Liver (tissue), 9 donors: ENCODE results near the gene OR5T1. TPM values are rescaled to one million over a fixed set of nuclear protein-coding genes. Genes with fewer than 3 reads are reported as not detected.

ENCODE experiments used
- DNase-seq: peaks from one replicate; pipeline ENCODE4 v3.0.0-alpha.2; 2017; ENCODE audit warnings: low spot score
- H3K27ac ChIP-seq, 2 donors: one replicate each; pipeline ENCODE4 v1.7.0; 2013; ENCODE audit warnings: inconsistent platforms in 2 of 2, low read length in 2 of 2, control low read depth in 1 of 2, low read depth in 1 of 2, mild to moderate bottlenecking in 1 of 2
- H3K27me3 ChIP-seq, 4 donors: one replicate each; pipeline versions ENCODE4 v1.6.1 to v1.7.0; 2013; ENCODE audit warnings: low read length in 3 of 4, inconsistent platforms in 1 of 4, mild to moderate bottlenecking in 1 of 4, moderate library complexity in 1 of 4; ENCODE audit not compliant: control insufficient read depth in 4 of 4, insufficient read depth in 4 of 4
- H3K36me3 ChIP-seq, 4 donors: one replicate each; pipeline versions ENCODE4 v1.6.1 to v1.7.0; 2013; ENCODE audit warnings: low read length in 3 of 4, mild to moderate bottlenecking in 3 of 4, low read depth in 1 of 4, moderate library complexity in 1 of 4; ENCODE audit not compliant: control insufficient read depth in 4 of 4, insufficient read depth in 3 of 4
- H3K4me1 ChIP-seq, 4 donors: one replicate each; pipeline versions ENCODE4 v1.6.1 to v1.7.0; 2013; ENCODE audit warnings: low read length in 3 of 4, mild to moderate bottlenecking in 3 of 4, moderate library complexity in 1 of 4; ENCODE audit not compliant: control insufficient read depth in 4 of 4, insufficient read depth in 4 of 4
- H3K4me3 ChIP-seq, 3 donors: one replicate each; pipeline versions ENCODE4 v1.6.1 to v1.7.0; 2013; ENCODE audit warnings: low read length in 3 of 3, control low read depth in 1 of 3, low read depth in 1 of 3, mild to moderate bottlenecking in 1 of 3
- H3K9ac ChIP-seq, 2 donors: one replicate each; pipeline ENCODE4 v1.7.0; 2013; ENCODE audit warnings: low read length in 2 of 2, mild to moderate bottlenecking in 2 of 2, moderate library complexity in 2 of 2, control low read depth in 1 of 2, low read depth in 1 of 2
- H3K9me3 ChIP-seq, 4 donors: one replicate each; pipeline versions ENCODE4 v1.6.1 to v1.7.0; 2013; ENCODE audit warnings: low read length in 3 of 4; ENCODE audit not compliant: control insufficient read depth in 4 of 4
- ATF3 ChIP-seq: IDR thresholded peaks from 2 replicates; pipeline ENCODE4 v1.6.1; 2016; ENCODE audit warnings: antibody characterized with exemption
- CTCF ChIP-seq: fragments of 150-350 bp; IDR thresholded peaks from 2 replicates; pipeline ENCODE4 v1.5.1; 2017; ENCODE audit warnings: improper control_type of control experiment, low read depth, low read length; ENCODE audit not compliant: missing input control
- EGR1 ChIP-seq, 2 donors: IDR thresholded peaks; 2 replicates each; pipeline ENCODE4 v1.6.1; 2016 to 2018; ENCODE audit warnings: antibody characterized with exemption in 2 of 2, low read depth in 2 of 2
- FOXA1 ChIP-seq: IDR thresholded peaks from 2 replicates; pipeline ENCODE4 v1.6.1; 2016; ENCODE audit warnings: antibody characterized with exemption
- FOXA2 ChIP-seq: IDR thresholded peaks from 2 replicates; pipeline ENCODE4 v1.6.1; 2016; ENCODE audit warnings: antibody characterized with exemption
- HNF4G ChIP-seq: IDR thresholded peaks from 2 replicates; pipeline ENCODE4 v1.6.1; 2016; ENCODE audit warnings: antibody characterized with exemption
- JUND ChIP-seq, 2 donors: IDR thresholded peaks; 2 replicates each; pipeline ENCODE4 v1.6.1; 2016; ENCODE audit warnings: antibody characterized with exemption in 2 of 2
- MAX ChIP-seq: IDR thresholded peaks from 2 replicates; pipeline ENCODE4 v1.6.1; 2016; ENCODE audit warnings: antibody characterized with exemption
- NR2F2 ChIP-seq: IDR thresholded peaks from 2 replicates; pipeline ENCODE4 v1.6.1; 2016; ENCODE audit warnings: antibody characterized with exemption
- RAD21 ChIP-seq, 2 donors: IDR thresholded peaks; 2 replicates each; pipeline ENCODE4 v1.6.1; 2016; ENCODE audit warnings: antibody characterized with exemption in 2 of 2, mild to moderate bottlenecking in 2 of 2
- REST ChIP-seq: IDR thresholded peaks from 2 replicates; pipeline ENCODE4 v1.6.1; 2016; ENCODE audit warnings: antibody characterized with exemption, mild to moderate bottlenecking
- RXRA ChIP-seq, 2 donors: IDR thresholded peaks; 2 replicates each; pipeline ENCODE4 v1.6.1; 2017 to 2018; ENCODE audit warnings: antibody characterized with exemption in 2 of 2, mild to moderate bottlenecking in 1 of 2
- YY1 ChIP-seq: IDR thresholded peaks from 2 replicates; pipeline ENCODE4 v1.6.1; 2016; ENCODE audit warnings: antibody characterized with exemption, mild to moderate bottlenecking
- ZBTB33 ChIP-seq: IDR thresholded peaks from 2 replicates; pipeline ENCODE4 v1.6.1; 2016; ENCODE audit warnings: antibody characterized with exemption
- WGBS: extraction: QIAGEN DNeasy Blood & Tissue Kit; methylation state at CpG from one replicate; pipeline ENCODE4 v1.1.7; 2013; 5-methylcytosine and 5-hydroxymethylcytosine counted together
- polyA plus RNA-seq, 2 donors: library from polyadenylated mRNA; stranded (reverse) in 1 of 2; unstranded in 1 of 2; fragments of 200-250 nt in 1 of 2; fragments of >200 nt in 1 of 2; fragmentation: Nextera tagmentation in 1 of 2; extraction: Ambion mirVana in 1 of 2; gene quantifications; one replicate each; pipeline versions ENCODE4 v1.2.1 to v1.2.3, GENCODE V29; 2013 to 2015
- total RNA-seq, 2 donors: library from RNA; depleted of rRNA; stranded (reverse); fragments of >200 nt; gene quantifications; one replicate each; pipeline ENCODE4 v1.2.3, GENCODE V29; 2014
- donor health status: healthy.
- donor health status: healthy.
- donor health status: healthy.
- donor health status: healthy.
- donor health status: healthy.

OR5T1 gene
- total and polyA plus RNA-seq, 4 donors: not detected

- no peak overlapping the region for H3K27ac ChIP-seq
- no peaks in the 10 kb centered on the region for H3K36me3 ChIP-seq
- no peak for DNase-seq
- no peaks in the 10 kb centered on the region for H3K27me3 ChIP-seq
- H3K4me1 ChIP-seq: no peaks in the 10 kb centered on the region
- 50% methylated on average over 3 of the region's 3 CpGs for WGBS
- peaks cover 0 to 2% (median under 1%) of the 10 kb centered on the region in 4 donors for H3K9me3 ChIP-seq
- TF ChIP-seq YY1 (no peak), ZBTB33 (no peak), REST (no peak), NR2F2 (no peak), FOXA1 (no peak)
- H3K9ac ChIP-seq: no peak overlapping the region
- no peak overlapping the region for H3K4me3 ChIP-seq
Measured at GRCh38 chr11:56271092-56271491, 2.9 kb upstream of the OR5T1 start.

GRCh38 chr11:56292154-56292553, 18.2 kb downstream of the OR5T1 start, which contains the start of gene OR8H1:
TSS of gene OR8H1 (minus strand) at chr11:56292254. CDS start at chr11:56291062, 1,192 bp downstream.
- 50% methylated on average over 2 of the region's 2 CpGs for WGBS
- Histone ChIP-seq H3K4me1 (no peaks in the 10 kb centered on the region), H3K4me3 (no peak within 1 kb of the TSS), H3K9me3 (no peaks in the 10 kb centered on the region), H3K36me3 (no peaks in the 10 kb centered on the region), H3K27ac (no peak within 1 kb of the TSS), H3K9ac (no peak within 1 kb of the TSS), H3K27me3 (no peaks in the 10 kb centered on the region)
- DNase-seq: no peak
- TF ChIP-seq FOXA1 (no peak), RAD21 (IDR thresholded peaks at IDR 0.05) (no peak)

- Histone ChIP-seq H3K4me1 (no peaks in the 10 kb centered on the region), H3K9ac (no peak overlapping the region), H3K9me3 (no peaks in the 10 kb centered on the region), H3K36me3 (no peaks in the 10 kb centered on the region), H3K27ac (no peak overlapping the region), H3K4me3 (no peak overlapping the region), H3K27me3 (no peaks in the 10 kb centered on the region)
- no peak for DNase-seq
- 77% methylated on average over 4 of the region's 4 CpGs for WGBS
- TF ChIP-seq FOXA1 (no peak), ATF3 (no peak), JUND (IDR thresholded peaks at IDR 0.05) (no peak), CTCF (no peak), FOXA2 (no peak), HNF4G (no peak), NR2F2 (no peak), RXRA (IDR thresholded peaks at IDR 0.05) (no peak), MAX (no peak), REST (no peak), ZBTB33 (no peak), EGR1 (IDR thresholded peaks at IDR 0.05; ENCODE audit: low read depth in 2 of 2) (no peak)
Measured at GRCh38 chr11:56296898-56297297, 22.9 kb downstream of the OR5T1 start.
